BLaER1 treated with 17β-estradiol and CSF1 and Interleukin-3, amounts not matched to agents 10 nM and 100 nM (cell line): ENCODE measurements around the gene PTPRF.

Experiments
- H3K27ac ChIP-seq, 11 experiments: shearing (Covaris generic); formaldehyde crosslinking; 2 replicates each; pipeline ENCODE4 v1.8.1; 2022
- H3K27me3 ChIP-seq, 11 experiments: shearing (Covaris generic); formaldehyde crosslinking; 2 replicates each; pipeline ENCODE4 v1.8.1; 2022
- H3K36me3 ChIP-seq, 11 experiments: shearing (Covaris generic); formaldehyde crosslinking; 2 replicates each; pipeline ENCODE4 v1.8.1; 2022
- H3K4me1 ChIP-seq, 10 experiments: shearing (Covaris generic); formaldehyde crosslinking; 2 replicates each; pipeline ENCODE4 v1.8.1; 2022
- H3K4me2 ChIP-seq, 11 experiments: shearing (Covaris generic); formaldehyde crosslinking; 2 replicates each; pipeline ENCODE4 v1.8.1; 2022
- H3K4me3 ChIP-seq, 10 experiments: shearing (Covaris generic); formaldehyde crosslinking; 2 replicates each; pipeline ENCODE4 v1.8.1; 2022
- H3K9ac ChIP-seq, 11 experiments: shearing (Covaris generic); formaldehyde crosslinking; 2 replicates each; pipeline ENCODE4 v1.8.1; 2022
- H3K9me3 ChIP-seq, 11 experiments: shearing (Covaris generic); formaldehyde crosslinking; replicated peaks in 1 of 11; 2 replicates each; pipeline ENCODE4 v1.8.1; 2022
- H4K20me1 ChIP-seq, 11 experiments: shearing (Covaris generic); formaldehyde crosslinking; 2 replicates each; pipeline ENCODE4 v1.8.1; 2022
- Cebpa-rat ChIP-seq, 11 experiments: shearing (Covaris generic); IDR thresholded peaks; 2 replicates each; pipeline ENCODE4 v1.8.1; 2022

Gene PTPRF

DNA sequence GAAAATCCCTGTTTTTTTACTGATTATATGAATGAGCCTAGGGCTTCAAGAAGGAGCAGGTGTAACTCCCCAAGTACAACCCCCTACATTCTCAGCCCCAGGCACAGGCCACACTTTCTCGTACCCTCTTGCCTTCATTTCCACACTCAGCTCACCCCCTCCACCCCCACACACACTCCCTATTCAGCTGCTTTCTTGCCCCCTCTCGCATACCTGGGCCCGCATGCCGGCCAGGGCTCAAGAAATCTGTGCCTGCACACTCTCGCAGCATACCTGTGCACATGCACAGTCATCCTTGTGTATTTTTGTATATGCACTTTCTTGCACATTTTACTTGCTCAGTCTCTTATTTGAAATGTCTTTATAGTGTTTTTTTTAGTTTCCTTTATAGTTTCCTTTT lies 2.0 kb downstream of the PTPRF start:
- 0 out of 20 replicates have a peak overlapping the region, but pooled peaks of 1 of the 10 experiments have one; percentile 67 for H3K4me3 ChIP-seq
- no peak for TF ChIP-seq Cebpa-rat (IDR thresholded peaks at IDR 0.05)
- peaks cover 0 to 43% (median 0%) of the 10 kb centered on the region in 11 experiments; a peak in 8 of 22 replicates for H4K20me1 ChIP-seq

DNA sequence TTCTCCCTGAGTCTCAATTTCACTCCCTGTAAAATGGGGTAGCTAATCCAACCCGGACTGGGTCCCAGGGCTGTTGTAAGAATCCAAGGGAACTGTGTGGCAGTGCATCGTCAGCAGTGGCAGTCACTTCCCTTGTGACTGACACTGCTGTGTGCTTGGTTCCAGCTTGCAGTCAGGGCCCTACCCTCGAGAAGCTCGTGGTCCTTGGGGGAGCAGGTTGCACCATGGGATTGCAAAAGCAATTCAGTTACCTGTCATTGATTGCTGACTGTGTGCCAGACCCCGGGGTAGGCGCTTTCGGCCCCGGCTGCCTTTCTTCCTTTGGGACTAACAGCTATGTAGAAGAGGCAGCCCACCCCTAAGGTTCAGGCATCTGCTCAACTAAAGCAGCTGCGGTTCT lies 2.9 kb downstream of the PTPRF start:
- Histone ChIP-seq H4K20me1 (peaks cover 0 to 43% (median 0%) of the 10 kb centered on the region in 11 experiments; a peak in 8 of 22 replicates), H3K4me3 (no peak overlapping the region)
- no peak for TF ChIP-seq Cebpa-rat (IDR thresholded peaks at IDR 0.05)

More for the DNA sequence above, 2.0 kb downstream of the PTPRF start:
- no peaks in the 10 kb centered on the region for H3K9me3 ChIP-seq
- peak overlapping the region in 10 of 11 experiments; percentile 83 to 99 (median 96); a peak in 19 of 22 replicates for H3K4me2 ChIP-seq
- no peaks in the 10 kb centered on the region for H3K36me3 ChIP-seq
- H3K9ac ChIP-seq = peak overlapping the region in 3 of 11 experiments; percentile 74 to 78 (median 76); a peak in 2 of 22 replicates
- H3K27ac ChIP-seq = no peak overlapping the region
- H3K27me3 ChIP-seq = peaks cover 0 to 28% (median 0%) of the 10 kb centered on the region in 11 experiments; a peak in 8 of 22 replicates
- H3K4me1 ChIP-seq = peaks cover 10 to 35% (median 24%) of the 10 kb centered on the region in 10 experiments; a peak in 19 of 20 replicates

DNA sequence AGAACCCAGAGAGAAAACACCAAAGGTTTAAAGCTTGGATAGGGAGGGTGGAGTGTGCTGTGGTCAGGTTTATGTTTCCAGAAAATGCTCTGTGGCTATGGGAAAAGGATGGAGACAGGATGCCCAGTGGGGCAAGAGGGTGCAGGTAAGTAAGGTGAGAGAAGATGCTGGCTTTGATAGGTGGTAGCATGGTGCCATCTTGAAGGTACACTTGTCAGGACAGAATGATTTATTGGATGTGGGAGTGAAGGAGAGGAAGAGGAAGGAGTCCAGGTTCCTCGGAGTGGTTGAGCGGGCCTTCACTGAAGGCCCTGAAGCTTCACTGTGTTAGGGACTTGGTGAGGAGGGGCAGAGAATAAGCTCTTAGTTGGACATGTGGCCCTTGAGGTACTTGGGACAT lies 3.6 kb downstream of the PTPRF start:
- no peak overlapping the region for H3K4me2 ChIP-seq

More for the DNA sequence above, 2.9 kb downstream of the PTPRF start:
- no peaks in the 10 kb centered on the region for H3K9me3 ChIP-seq
- peaks cover 0 to 28% (median 0%) of the 10 kb centered on the region in 11 experiments; a peak in 8 of 22 replicates for H3K27me3 ChIP-seq
- H3K4me2 ChIP-seq = peak overlapping the region in 5 of 11 experiments; percentile 84 to 98 (median 94); a peak in 2 of 22 replicates
- peaks cover 0 to 6% (median 0%) of the 10 kb centered on the region in 11 experiments; a peak in 2 of 22 replicates for H3K36me3 ChIP-seq
- H3K27ac ChIP-seq = no peak overlapping the region
- no peak overlapping the region for H3K9ac ChIP-seq
- peaks cover 10 to 35% (median 24%) of the 10 kb centered on the region in 10 experiments; a peak in 19 of 20 replicates for H3K4me1 ChIP-seq

DNA sequence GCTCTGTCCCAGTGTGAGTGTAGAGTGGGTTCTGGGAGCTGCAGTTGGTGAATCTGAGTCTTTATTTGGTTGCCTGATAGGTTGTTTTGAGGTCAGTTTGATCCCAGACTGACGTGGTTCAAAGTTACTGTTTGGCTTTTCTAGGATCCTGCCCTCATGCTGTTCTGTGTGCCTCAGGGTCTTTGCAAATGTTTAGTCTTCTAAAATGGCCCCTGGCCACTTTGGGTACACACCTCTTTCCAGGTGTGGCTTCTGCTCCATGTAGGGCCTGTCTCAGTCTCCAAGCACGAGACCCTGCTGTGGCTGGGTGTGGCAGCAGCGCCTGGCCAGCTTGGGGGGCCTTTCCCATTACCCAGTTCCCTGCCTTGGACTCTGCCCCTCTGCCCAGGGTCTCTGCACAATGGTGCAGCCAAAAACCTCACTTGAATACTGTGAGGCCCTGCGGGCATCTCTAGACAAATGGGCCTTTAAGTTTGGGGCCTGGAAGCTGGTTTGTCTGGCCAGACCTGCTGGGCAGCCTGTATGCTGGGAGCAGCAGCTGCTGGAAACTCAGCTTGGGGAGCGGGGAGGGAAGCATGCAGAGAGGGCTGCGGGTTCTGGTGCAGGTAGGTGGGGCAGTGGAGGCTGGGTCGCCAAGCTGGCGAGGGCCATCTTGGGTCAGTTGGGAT lies 5.6 kb downstream of the PTPRF start:
- H3K27ac ChIP-seq = no peak overlapping the region
- peaks cover 0 to 43% (median 0%) of the 10 kb centered on the region in 11 experiments; a peak in 8 of 22 replicates for H4K20me1 ChIP-seq
- H3K27me3 ChIP-seq = peaks cover 0 to 15% (median 0%) of the 10 kb centered on the region in 11 experiments; a peak in 8 of 22 replicates
- TF ChIP-seq Cebpa-rat (IDR thresholded peaks at IDR 0.05) = no peak
- H3K9ac ChIP-seq = no peak overlapping the region
- H3K4me3 ChIP-seq = no peak overlapping the region
- peaks cover 6 to 29% (median 23%) of the 10 kb centered on the region in 10 experiments; a peak in 19 of 20 replicates for H3K4me1 ChIP-seq
- H3K36me3 ChIP-seq = peaks cover 0 to 26% (median 0%) of the 10 kb centered on the region in 11 experiments; a peak in 2 of 22 replicates
- H3K4me2 ChIP-seq = no peak overlapping the region
- no peaks in the 10 kb centered on the region for H3K9me3 ChIP-seq

More for the DNA sequence above, 3.6 kb downstream of the PTPRF start:
- Histone ChIP-seq H3K27ac (no peak overlapping the region), H4K20me1 (peaks cover 0 to 43% (median 0%) of the 10 kb centered on the region in 11 experiments; a peak in 8 of 22 replicates), H3K4me3 (no peak overlapping the region), H3K9me3 (no peaks in the 10 kb centered on the region), H3K36me3 (peaks cover 0 to 11% (median 0%) of the 10 kb centered on the region in 11 experiments; a peak in 2 of 22 replicates), H3K9ac (no peak overlapping the region), H3K4me1 (peaks cover 10 to 34% (median 24%) of the 10 kb centered on the region in 10 experiments; a peak in 19 of 20 replicates), H3K27me3 (peaks cover 0 to 28% (median 0%) of the 10 kb centered on the region in 11 experiments; a peak in 8 of 22 replicates)
- no peak for TF ChIP-seq Cebpa-rat (IDR thresholded peaks at IDR 0.05)

DNA sequence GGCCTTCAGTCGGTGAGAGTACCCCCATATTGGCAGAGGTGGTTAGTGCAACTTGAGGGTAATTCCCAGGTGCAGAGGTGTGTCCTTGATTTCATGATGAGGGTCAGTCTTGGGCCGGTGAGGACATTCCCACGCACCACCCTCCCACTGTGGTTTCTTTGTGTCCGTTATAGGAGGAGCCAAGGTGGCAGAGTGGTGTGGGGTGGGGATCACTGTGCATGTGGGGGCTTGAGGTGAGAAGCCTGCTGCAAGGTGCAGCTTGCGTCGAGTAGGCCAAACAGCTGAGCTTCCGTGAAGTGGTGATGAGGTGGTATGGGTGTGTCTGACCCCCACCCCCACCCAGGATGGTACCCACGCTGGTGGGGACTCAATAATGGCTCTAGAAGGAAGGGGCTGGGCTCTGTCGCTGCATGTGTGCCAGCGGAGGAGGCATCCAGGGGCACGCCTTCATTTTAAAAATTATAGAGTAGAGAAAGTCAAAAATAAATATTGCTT lies 6.2 kb downstream of the PTPRF start:
- Histone ChIP-seq H3K4me1 (peaks cover 5 to 25% (median 18%) of the 10 kb centered on the region in 10 experiments; a peak in 19 of 20 replicates), H3K36me3 (peaks cover 0 to 26% (median 0%) of the 10 kb centered on the region in 11 experiments; a peak in 2 of 22 replicates), H3K9me3 (no peaks in the 10 kb centered on the region), H3K4me2 (no peak overlapping the region), H3K4me3 (no peak overlapping the region), H3K27ac (no peak overlapping the region), H3K27me3 (peaks cover 0 to 9% (median 0%) of the 10 kb centered on the region in 11 experiments; a peak in 7 of 22 replicates), H3K9ac (no peak overlapping the region), H4K20me1 (peaks cover 0 to 39% (median 0%) of the 10 kb centered on the region in 11 experiments; a peak in 8 of 22 replicates)
- TF ChIP-seq Cebpa-rat (IDR thresholded peaks at IDR 0.05) = no peak

DNA sequence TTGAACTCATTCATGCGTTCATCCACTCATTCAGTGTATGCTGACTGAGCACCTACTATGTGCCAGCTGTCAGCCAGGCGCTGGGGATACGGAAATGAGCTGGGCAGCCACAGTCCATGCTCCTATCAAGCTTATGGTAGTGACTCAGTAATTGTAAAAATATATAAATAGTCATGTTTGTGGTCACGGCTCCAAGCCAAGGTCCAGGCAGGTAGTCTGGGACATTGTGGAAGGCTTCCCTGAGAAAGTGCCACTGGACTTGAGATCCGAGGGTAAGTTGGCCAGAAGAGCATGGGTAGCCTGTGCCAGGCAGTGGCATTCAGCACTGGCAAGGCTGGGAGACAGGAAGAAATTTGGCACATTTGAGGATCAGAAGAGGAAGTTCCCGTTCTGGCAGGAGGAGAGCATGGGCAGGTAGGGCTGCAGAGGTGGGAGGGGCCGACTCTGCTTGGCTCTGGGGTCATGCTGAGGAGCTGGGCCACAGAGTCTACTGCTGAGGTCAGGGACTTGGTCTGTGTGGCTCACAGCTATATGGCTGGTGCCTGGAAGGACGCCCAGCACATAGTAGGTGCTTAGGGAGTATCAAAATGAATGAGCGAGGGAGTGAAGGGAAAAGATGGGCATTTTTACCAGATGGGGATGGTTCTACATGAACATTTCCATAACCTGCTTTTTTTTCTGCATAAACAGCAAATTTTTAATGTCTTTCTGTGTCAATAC lies 6.9 kb downstream of the PTPRF start:
- no peak overlapping the region for H3K27ac ChIP-seq
- peaks cover 0 to 2% (median 0%) of the 10 kb centered on the region in 11 experiments; a peak in 2 of 22 replicates for H3K27me3 ChIP-seq
- H3K9me3 ChIP-seq = no peaks in the 10 kb centered on the region
- H4K20me1 ChIP-seq = peaks cover 0 to 32% (median 0%) of the 10 kb centered on the region in 11 experiments; a peak in 7 of 22 replicates
- no peak overlapping the region for H3K4me3 ChIP-seq
- peaks cover 0 to 21% (median 12%) of the 10 kb centered on the region in 10 experiments; a peak in 16 of 20 replicates for H3K4me1 ChIP-seq
- no peak overlapping the region for H3K9ac ChIP-seq
- H3K36me3 ChIP-seq = peaks cover 0 to 26% (median 0%) of the 10 kb centered on the region in 11 experiments; a peak in 2 of 22 replicates
- TF ChIP-seq Cebpa-rat (IDR thresholded peaks at IDR 0.05) = no peak; a peak in 1 of 22 replicates
- no peak overlapping the region for H3K4me2 ChIP-seq

DNA sequence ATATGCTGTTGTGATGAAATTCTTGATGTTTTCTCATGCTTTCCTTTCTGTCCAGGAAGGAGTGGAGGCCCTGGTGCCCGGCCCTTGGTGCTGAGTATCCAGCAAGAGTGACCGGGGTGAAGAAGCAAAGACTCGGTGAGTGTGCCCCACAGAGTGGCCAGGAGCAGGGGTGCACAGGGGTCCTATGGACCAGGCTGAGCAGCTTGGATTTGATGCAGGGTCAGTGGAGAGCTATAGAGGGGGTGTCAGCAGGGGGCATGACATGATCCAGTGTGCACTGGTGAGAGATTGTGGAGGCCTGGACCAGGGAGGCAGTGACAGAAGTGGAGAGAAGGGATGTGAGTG lies 7.4 kb downstream of the PTPRF start:
- no peak overlapping the region for H3K9ac ChIP-seq
- H3K36me3 ChIP-seq = peaks cover 0 to 32% (median 0%) of the 10 kb centered on the region in 11 experiments; a peak in 3 of 22 replicates
- no peaks in the 10 kb centered on the region for H3K27me3 ChIP-seq
- no peak overlapping the region for H3K4me3 ChIP-seq
- H3K4me1 ChIP-seq = peaks cover 0 to 16% (median 7%) of the 10 kb centered on the region in 10 experiments; a peak in 12 of 20 replicates
- H3K27ac ChIP-seq = no peak overlapping the region
- no peak overlapping the region for H3K4me2 ChIP-seq
- peaks cover 0 to 27% (median 0%) of the 10 kb centered on the region in 11 experiments; a peak in 7 of 22 replicates for H4K20me1 ChIP-seq
- no peaks in the 10 kb centered on the region for H3K9me3 ChIP-seq
- no peak for TF ChIP-seq Cebpa-rat (IDR thresholded peaks at IDR 0.05)

DNA sequence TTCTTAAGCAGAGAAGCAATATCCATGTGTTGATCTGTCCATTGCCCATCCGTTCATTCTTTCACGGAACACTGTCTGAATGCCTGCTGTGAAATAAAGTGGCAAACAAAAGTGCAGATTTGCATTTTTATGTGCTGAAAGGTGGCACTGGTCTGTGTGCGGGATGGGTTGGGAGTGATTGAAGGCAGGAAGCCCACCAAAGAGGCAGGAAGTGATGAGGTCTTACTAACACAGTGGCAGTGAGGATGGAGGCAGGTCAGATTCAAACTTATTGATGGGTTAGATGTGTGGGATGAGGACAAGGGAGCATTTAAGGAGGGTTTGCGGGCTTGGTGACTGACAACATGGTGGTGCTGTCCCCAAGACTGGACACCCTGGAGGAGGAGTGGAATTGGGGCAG lies 8.3 kb downstream of the PTPRF start:
- Histone ChIP-seq H3K36me3 (peaks cover 0 to 34% (median 0%) of the 10 kb centered on the region in 11 experiments; a peak in 3 of 22 replicates), H3K4me3 (no peak overlapping the region), H3K9me3 (no peaks in the 10 kb centered on the region), H4K20me1 (peaks cover 0 to 19% (median 0%) of the 10 kb centered on the region in 11 experiments; a peak in 4 of 22 replicates), H3K9ac (no peak overlapping the region), H3K27ac (no peak overlapping the region), H3K4me2 (no peak overlapping the region), H3K27me3 (no peaks in the 10 kb centered on the region), H3K4me1 (peaks cover 0 to 13% (median 6%) of the 10 kb centered on the region in 10 experiments; a peak in 6 of 20 replicates)
- no peak for TF ChIP-seq Cebpa-rat (IDR thresholded peaks at IDR 0.05)
